Uterus (tissue), 4 donors: ENCODE results near the gene TCTN2. TPM values are rescaled to one million over a fixed set of nuclear protein-coding genes. Genes with fewer than 3 reads are reported as not detected.

Experiments
- DNase-seq, 2 donors: peaks; one replicate each; pipeline ENCODE4 v3.0.0-alpha.2; 2019 to 2020
- H3K27ac ChIP-seq, 2 donors: fragments of 200-600 bp; sonication (generic); 1 replicate in 1 of 2; 2 replicates in 1 of 2; pipeline ENCODE4 v1.5.1; 2016 to 2018
- H3K27me3 ChIP-seq, 2 donors: fragments of 200-600 bp; sonication (generic); one replicate each; pipeline ENCODE4 v1.5.1; 2018 to 2019; ENCODE audit warnings: control low read depth in 1 of 2
- H3K36me3 ChIP-seq, 2 donors: fragments of 200-600 bp; sonication (generic); one replicate each; pipeline ENCODE4 v1.5.1; 2019; ENCODE audit warnings: control low read depth in 1 of 2
- H3K4me1 ChIP-seq, 2 donors: fragments of 200-600 bp; sonication (generic); one replicate each; pipeline ENCODE4 v1.5.1; 2018 to 2019; ENCODE audit warnings: control low read depth in 1 of 2
- H3K4me3 ChIP-seq, 2 donors: fragments of 200-600 bp; sonication (generic); 1 replicate in 1 of 2; 2 replicates in 1 of 2; pipeline ENCODE4 v1.5.1; 2018 to 2019; ENCODE audit warnings: mild to moderate bottlenecking in 1 of 2
- H3K9me3 ChIP-seq, 2 donors: fragments of 200-600 bp; sonication (generic); one replicate each; pipeline ENCODE4 v1.5.1; 2019; ENCODE audit warnings: control low read depth in 1 of 2
- CTCF ChIP-seq, 4 experiments: fragments of 200-600 bp in 2 of 4; fragments of 450-650 bp in 2 of 4; sonication (generic) in 2 of 4; IDR thresholded peaks; one replicate each; pipeline ENCODE4 v1.5.1; 2016 to 2019; ENCODE audit warnings: antibody characterized with exemption in 4 of 4, mild to moderate bottlenecking in 2 of 4, moderate library complexity in 1 of 4
- POLR2A ChIP-seq, 2 donors: fragments of 450-650 bp; IDR thresholded peaks; one replicate each; pipeline ENCODE4 v1.6.1; 2016; ENCODE audit warnings: antibody characterized with exemption in 2 of 2, mild to moderate bottlenecking in 1 of 2, moderate library complexity in 1 of 2
- intact Hi-C: fragments of 100-400 bp; cut with DNase I; formaldehyde crosslinking; loops from one replicate; pipeline ENCODE4 v1.15.1; 2023; ENCODE audit warnings: low total_unique reads
- total RNA-seq, 4 donors: library from RNA; depleted of rRNA in 3 of 4; stranded (reverse); fragments of >200 nt in 3 of 4; gene quantifications; one replicate each; pipeline versions ENCODE4 v1.1.0 to v1.2.4, GENCODE V29; 2014 to 2023
- donor health status: DM: yes; HTN: yes; CAD: no.

The TCTN2 gene
- total RNA-seq, 4 donors from 2014 or later = 3.8 to 334 (median 23.9) TPM

- no peaks in the 10 kb centered on the region for H3K9me3 ChIP-seq
- no peaks in the 10 kb centered on the region for H3K27me3 ChIP-seq
- no peaks in the 10 kb centered on the region for H3K36me3 ChIP-seq
- no peak overlapping the region for H3K4me3 ChIP-seq
- no peak overlapping the region for H3K27ac ChIP-seq
- intact Hi-C loops = no loop called here
- TF ChIP-seq POLR2A (IDR thresholded peaks at IDR 0.05) = no peak
- TF ChIP-seq CTCF (IDR thresholded peaks at IDR 0.05) = no peak
- DNase-seq = no peak
- no peaks in the 10 kb centered on the region for H3K4me1 ChIP-seq
These were observed 15.5 kb upstream of the TCTN2 start for GRCh38 chr12:123655420-123655819.

GRCh38 chr12:123656392-123656791 is 14.5 kb upstream of the TCTN2 start:
- H3K4me3 ChIP-seq = no peak overlapping the region
- H3K9me3 ChIP-seq = no peaks in the 10 kb centered on the region
- intact Hi-C loops = no loop called here
- no peak overlapping the region for H3K27ac ChIP-seq
- no peaks in the 10 kb centered on the region for H3K27me3 ChIP-seq
- H3K36me3 ChIP-seq = no peaks in the 10 kb centered on the region
- no peak for DNase-seq
- no peak for TF ChIP-seq POLR2A (IDR thresholded peaks at IDR 0.05)
- TF ChIP-seq CTCF (IDR thresholded peaks at IDR 0.05) = no peak
- H3K4me1 ChIP-seq = no peaks in the 10 kb centered on the region

- H3K27me3 ChIP-seq = no peaks in the 10 kb centered on the region
These were observed 13.7 kb upstream of the TCTN2 start for GRCh38 chr12:123657211-123657610.

GRCh38 chr12:123659996-123660727 is 10.8 kb upstream of the TCTN2 start:
- DNase-seq = no peak
- no peaks in the 10 kb centered on the region for H3K36me3 ChIP-seq
- no peaks in the 10 kb centered on the region for H3K9me3 ChIP-seq
- no peaks in the 10 kb centered on the region for H3K27me3 ChIP-seq
- no peaks in the 10 kb centered on the region for H3K4me1 ChIP-seq
- H3K4me3 ChIP-seq = no peak overlapping the region
- intact Hi-C loops = no loop called here
- TF ChIP-seq POLR2A (IDR thresholded peaks at IDR 0.05) (no peak), CTCF (IDR thresholded peaks at IDR 0.05) (no peak)
- H3K27ac ChIP-seq = peak overlapping the region; percentile 42 to 50

More at GRCh38 chr12:123657211-123657610, 13.7 kb upstream of the TCTN2 start:
- Histone ChIP-seq H3K4me1 (no peaks in the 10 kb centered on the region), H3K4me3 (no peak overlapping the region), H3K36me3 (no peaks in the 10 kb centered on the region), H3K9me3 (no peaks in the 10 kb centered on the region), H3K27ac (no peak overlapping the region)
- no peak for DNase-seq
- intact Hi-C loops = no loop called here
- TF ChIP-seq POLR2A (IDR thresholded peaks at IDR 0.05) = no peak
- no peak for TF ChIP-seq CTCF (IDR thresholded peaks at IDR 0.05)

- no peak overlapping the region for H3K27ac ChIP-seq
- no peaks in the 10 kb centered on the region for H3K27me3 ChIP-seq
- H3K9me3 ChIP-seq = no peaks in the 10 kb centered on the region
- no peaks in the 10 kb centered on the region for H3K36me3 ChIP-seq
- H3K4me3 ChIP-seq = no peak overlapping the region
- no peak for TF ChIP-seq POLR2A (IDR thresholded peaks at IDR 0.05)
- H3K4me1 ChIP-seq = peaks cover 0 to 5% of the 10 kb centered on the region in 2 donors
- DNase-seq = no peak
- intact Hi-C loops = no loop called here
These were observed 3.1 kb upstream of the TCTN2 start for GRCh38 chr12:123667771-123668170.
